HTERT RPE-1 (cell line): ENCODE measurements around the gene TNFAIP8L1.
"Not testable (repeated sequence)": the region's sequence is repeated elsewhere in the genome, so short reads cannot be mapped to it uniquely, and the experiment has no call there.

Source experiments
- in situ Hi-C: fragments of 300-500 bp; cut with MboI; formaldehyde crosslinking; loops from 4 replicates; pipeline ENCODE4 v1.14.3; 2020; ENCODE audit warnings: low sequenced_read_pairs

TNFAIP8L1 gene

DNA sequence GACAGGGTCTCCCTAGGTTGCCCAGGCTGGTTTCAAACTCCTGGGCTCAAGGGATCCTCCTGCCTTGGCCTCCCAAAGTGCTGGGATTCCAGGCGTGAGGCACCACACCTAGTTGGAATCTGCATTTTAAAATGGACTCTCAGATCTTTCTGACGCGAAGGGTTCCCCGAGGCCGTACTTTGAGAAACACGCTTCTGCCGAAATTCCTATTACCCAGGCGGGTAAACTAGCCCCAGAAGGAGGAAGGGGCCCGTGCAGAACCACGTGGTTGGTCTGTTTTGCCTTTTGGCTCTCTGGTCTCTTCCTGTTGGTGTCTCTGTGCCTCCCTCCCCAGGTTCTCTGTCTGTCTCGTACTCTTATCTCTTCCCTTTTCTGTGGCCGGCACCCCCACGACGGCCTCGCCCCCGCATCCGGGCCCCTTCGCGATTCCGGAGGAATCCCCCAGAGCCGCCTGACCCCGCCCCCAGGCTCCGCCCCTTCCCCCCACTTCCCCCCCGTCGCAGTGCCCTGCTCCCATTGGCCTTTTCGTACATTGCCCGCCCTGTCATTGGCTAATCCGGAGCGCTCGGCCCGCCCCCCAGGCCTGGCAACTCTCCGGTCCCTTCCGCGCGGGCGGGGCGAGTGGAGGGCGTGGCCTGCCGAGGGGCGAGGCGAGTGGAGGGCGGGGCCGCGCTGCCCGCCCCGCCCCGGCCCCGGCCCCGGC, at the start of gene TNFAIP8L1:
Gene TNFAIP8L1, plus strand, starts transcription at position 689 of the 703 bp plus-strand sequence. CDS start 12,354 bp downstream, outside the sequence.
- in situ Hi-C loops: no loop called here

DNA sequence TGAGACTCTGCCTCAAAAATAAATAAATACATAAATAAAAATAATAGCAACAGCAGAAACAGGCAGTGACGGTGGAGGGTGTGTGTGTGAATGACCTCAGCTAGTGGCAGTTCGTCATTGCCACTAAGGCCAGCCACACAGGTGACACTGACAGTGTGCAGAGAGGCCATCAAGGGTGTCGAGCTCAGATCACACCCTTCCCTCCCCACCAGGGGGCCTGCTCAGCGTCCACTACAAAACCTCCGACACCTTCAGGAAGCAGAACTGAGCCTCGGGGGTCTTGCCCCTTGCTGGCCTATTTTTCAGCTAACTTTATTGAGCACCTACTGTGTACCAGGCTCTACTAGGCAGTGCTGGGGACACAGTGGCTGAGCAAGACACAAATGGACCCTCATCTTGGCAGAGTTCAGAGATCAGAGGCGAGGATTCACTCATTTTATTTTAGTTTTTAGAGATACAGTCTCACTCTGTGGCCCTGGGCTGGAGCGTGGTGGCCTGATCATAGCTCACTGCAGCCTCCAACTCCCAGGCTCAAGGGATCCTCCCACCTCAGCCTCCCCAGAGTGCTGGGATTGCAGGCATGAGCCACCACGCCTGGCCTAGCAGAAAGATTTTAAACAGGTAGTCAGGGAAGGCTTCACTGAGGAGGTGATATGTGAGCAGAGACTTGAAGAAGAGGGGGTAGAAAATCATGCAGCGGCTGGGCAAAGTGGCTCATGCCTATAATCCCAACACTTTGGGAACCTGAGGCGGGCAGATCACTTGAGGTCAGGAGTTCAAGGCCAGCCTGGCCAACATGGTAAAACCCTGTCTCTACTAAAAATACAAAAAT, 49.5 kb upstream of the TNFAIP8L1 start:
- in situ Hi-C loops: no loop called here

DNA sequence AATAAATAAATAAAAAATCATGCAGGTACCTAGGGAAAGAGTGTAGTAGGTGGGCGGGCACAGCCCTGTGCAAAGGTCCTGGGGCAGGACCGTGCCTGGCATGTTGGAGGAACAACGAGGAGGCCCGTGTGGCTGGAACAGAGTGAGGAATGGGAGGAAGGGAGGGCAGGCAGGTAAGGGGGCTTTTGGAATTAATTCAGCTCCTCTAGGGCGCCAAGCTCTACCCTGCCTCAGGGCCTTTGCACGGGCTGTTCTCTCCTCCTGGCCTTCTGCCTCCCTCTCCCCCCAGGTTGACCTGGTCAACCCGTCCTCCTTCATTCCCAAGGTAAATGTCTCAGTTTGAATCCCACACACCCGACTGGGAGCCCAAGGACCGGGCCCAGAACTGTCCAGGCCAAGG, 48.8 kb upstream of the TNFAIP8L1 start:
- in situ Hi-C loops: no loop called here

DNA sequence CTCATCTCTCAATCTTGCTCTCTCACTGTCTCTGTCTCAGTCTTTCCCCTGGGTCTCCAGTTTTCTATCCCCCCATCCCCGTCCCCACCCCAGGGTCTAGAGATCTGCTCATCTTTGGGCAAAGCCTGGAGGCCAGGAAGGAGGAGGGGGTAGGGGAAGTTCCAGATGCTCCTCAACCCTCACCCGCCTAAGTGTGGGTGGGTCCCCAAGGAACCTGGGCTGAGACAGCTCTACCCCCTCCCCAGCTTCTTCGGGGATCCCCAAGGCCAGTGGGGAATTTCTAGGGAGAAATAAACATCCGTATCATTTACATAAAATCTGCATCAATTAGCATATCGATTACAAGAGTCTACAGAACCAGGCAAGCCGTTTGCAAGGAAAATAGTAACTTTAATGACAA, 48.0 kb upstream of the TNFAIP8L1 start:
- in situ Hi-C loops: no loop called here

DNA sequence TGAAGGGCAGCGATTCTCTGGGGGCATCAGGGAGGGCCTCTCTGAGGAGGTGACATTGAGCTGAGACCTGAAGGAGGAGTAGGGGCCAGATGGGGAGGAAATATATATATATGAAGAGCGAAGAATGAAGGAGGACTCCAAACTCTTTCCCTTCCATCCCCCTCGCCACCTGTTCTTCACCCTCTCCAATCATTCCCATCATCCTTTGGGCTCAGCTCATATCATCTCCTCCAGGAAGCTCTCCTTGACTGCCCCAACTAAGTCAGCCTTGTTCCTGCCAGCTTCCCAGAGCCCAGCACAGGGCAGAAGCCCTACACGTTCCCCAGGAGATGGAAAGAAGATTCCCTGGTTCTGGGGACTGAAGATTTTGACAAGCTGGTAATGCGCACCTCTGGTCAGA, 46.9 kb upstream of the TNFAIP8L1 start:
- in situ Hi-C loops: no loop called here

DNA sequence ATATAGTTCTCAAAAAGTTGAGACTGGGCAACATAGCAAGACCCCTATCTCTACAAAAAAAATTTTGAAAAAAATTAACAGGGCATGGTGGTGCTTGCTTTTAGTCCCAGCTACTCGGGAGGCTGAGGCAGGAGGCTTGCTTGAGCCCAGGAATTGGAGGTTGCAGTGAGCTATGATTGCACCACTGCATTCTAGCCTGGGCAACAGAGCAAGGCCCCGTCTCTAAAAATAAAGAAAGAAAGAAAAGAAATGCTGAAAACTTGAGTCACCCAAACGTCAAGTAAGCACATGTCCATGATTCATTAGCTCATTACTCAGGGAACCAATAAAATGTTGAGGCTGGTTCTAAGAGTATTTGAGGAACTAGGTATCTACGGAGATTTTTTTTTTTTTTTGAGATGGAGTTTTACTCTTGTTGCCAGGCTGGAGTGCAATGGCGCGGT, 45.9 kb upstream of the TNFAIP8L1 start:
- in situ Hi-C loops: no loop called here

DNA sequence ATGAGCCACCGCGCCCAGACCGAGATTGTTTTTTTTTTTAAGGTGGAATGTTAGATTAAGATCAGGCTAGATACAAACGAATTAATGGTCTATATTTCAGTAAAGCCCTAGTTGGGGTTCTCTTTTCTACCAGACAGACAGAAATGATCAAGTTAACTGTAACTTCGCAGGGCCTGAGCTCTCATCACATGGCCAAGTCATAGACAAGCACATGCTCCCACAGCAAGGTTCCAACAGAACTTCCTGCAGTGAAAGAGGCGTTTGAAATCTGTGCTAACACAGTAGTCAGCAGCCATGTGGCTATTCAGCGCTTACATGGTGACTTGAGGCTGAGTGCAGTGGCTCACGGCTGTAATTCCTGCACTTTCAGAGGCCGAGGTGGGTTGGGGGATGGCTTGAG, 45.1 kb upstream of the TNFAIP8L1 start:
- in situ Hi-C loops: no loop called here

DNA sequence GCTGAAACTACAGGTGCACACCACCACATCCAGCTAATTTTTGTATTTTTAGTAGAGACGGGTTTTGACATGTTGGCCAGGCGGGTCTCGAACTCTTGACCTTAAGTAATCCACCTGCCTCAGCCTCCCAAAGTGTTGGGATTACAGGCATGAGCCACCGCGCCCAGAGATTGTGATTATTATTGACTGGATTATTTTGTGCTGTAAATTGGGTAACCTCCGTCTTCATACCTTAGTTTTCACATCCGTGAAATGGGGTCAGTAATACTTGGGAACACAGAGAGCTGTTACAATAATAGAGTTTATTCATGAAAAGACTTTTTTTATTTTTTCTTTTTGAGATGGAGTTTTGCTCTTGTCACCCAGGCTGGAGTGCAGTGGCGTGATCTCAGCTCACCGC, 44.2 kb upstream of the TNFAIP8L1 start:
- in situ Hi-C loops: not testable (repeated sequence)

DNA sequence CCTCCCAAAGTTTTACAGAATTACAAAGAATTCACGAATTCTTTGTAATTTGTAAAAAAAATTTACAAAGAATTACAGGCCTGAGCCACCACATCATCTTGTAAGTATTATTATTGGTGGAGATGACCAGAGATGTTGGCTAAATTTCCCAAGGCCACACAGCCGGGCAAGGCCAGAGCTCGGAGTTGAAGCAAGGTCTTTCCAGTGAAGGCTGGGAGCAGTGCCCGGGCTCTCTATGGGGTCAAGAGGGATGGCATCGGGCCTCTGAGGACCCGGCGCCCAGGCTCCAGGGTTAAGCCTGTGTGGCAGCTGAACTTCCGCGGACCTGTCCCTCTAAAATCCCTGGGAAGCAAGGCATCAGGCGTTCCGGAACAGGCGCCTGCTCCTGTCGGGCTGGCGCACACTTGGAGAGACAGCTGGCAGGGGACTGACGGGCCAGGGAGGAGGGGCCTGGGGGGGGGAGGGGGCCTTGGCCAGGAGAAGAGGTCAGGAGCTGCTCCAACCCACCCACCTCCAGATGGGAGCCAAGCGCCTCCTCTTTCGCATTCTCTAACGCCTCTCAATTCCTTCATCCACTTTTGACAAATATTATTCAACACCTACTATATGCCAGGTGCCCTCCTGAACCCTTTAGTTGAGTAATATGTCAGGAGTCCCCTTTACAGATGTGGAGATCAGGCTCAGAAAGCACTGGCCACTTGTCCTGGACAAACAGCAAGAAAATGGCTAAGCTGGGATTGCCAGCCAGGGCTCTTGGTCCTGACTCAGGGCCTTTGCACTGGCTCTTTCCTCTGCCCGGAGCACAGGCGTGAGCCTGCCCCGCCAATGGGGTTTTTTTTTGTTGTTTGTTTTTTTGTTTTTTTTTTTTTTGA, 43.0 kb upstream of the TNFAIP8L1 start:
- in situ Hi-C loops: no loop called here

DNA sequence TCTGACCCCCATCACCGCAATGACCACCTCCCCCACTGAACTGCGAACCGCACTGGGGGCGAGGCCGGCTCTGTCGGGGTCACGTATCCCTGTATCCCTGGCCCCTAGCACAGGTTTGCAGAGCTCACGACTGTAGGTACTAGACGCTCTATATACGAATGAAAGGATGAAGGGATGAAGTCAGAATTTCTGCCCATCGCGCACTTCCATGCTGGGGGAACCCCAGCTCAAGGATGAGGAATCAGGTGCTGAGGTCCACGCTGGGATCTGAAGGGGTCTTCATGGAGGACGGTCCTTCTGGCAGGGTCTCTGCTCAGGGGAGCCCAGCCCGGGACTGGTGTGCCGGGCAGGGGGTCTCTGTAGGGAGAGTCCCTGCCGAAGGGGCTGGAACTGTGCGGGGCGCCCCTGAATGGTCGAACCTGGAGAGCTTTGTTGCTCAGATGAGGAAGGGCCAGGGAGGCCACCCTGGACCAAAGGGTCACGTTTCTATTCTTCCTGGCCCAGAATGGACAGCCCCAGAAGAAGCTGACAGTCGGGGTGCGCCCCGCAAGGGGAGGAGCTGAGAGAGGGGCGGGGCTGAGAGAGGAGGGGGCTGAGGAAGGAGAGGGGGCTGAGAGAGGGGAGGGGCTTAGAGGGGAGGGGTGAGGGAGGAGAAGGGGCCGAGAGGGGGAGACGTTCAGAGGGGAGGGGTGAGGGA, 41.9 kb upstream of the TNFAIP8L1 start:
- in situ Hi-C loops: no loop called here

DNA sequence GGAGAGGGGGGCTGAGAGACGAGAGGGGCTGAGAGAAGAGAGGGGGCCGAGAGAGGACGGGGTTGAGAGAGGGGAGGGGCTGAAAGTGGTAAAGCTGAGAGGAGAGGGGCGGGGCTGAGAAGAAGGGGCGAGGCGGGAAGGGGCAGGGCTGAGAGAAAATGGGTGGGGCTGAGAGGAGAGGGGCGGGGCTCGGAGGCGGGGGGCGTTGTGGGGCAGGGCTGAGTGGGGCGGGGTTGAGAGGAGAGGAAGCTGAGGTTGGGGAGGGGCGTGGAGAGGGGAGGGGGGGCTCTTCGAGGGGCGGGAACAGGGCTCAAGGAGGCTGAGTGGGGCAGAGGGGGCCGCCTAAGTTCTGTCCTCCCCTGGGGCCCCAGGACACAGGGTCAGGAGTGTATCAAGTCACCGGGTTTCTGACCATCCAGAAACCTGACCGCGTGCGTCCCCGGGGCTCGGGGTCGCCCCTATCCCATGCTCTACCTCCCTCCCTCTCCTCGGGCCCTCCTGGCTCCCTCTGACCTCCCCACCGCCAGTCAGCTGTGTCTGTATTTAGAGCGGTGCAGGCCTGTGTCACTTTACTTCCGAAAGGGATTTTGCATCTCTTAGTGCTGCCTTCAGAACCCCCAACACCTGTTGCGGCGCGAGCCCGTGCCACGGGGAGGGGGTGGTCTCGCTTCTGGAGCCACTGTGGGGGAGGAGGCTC, 41.2 kb upstream of the TNFAIP8L1 start:
- in situ Hi-C loops: no loop called here

DNA sequence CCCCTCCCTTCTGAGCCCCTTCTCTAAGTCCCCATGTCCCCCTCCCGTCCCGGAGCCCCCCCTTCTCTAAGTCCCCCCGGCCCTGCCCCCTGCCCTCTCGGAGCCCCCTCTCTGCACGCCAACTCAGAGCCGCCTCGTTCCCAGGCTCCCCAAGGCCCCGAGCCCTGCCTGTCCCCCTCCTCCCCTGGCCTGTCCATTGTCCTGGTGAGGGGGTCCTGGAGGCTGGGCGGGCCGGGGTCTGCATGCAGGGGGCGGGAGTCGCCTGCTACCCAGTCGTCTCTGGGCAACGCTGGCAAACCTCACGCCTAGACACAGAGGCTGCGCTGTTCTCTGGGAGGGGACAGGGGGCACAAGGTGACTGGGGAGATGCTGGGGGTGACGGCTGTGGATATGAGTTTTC, 40.6 kb upstream of the TNFAIP8L1 start:
- in situ Hi-C loops: no loop called here

DNA sequence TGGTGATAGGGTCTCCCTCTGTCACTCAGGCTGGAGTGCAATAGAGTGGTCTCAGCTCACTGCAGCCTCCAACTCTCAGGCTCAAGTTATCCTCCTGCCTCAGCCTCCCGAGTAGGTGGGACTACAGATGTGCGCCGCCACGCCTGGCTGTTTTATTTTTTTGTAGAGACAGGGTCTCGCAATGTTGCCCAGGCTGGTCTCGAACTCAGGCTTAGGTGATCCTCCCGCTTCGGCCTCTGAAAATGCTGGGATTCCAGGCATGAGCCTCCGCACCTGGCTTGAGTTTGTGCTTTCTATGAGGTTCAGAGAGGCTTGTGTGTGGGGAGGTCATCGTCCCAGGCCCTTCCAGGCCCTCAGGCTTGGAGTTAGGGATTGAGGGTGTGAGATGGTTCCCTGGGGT, 39.2 kb upstream of the TNFAIP8L1 start:
- in situ Hi-C loops: no loop called here

DNA sequence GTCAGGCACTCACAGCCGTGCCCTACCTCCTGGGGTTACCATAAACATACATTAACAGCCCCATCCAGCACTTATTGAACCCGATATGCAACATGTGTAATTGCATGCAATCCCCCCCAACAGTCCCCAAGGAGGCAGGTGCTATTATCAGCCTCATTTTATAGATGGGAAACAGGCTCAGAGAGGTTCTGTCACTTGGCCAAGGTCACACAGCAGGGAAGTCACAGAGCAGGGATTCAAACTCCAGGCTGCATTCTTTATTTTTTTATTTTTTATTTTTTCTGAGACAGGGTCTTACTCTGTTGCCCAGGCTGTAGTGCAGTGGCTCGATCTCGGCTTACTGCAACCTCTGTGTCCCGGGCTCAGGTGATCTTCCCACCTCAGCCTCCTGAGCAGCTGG, 38.4 kb upstream of the TNFAIP8L1 start:
- in situ Hi-C loops: no loop called here

DNA sequence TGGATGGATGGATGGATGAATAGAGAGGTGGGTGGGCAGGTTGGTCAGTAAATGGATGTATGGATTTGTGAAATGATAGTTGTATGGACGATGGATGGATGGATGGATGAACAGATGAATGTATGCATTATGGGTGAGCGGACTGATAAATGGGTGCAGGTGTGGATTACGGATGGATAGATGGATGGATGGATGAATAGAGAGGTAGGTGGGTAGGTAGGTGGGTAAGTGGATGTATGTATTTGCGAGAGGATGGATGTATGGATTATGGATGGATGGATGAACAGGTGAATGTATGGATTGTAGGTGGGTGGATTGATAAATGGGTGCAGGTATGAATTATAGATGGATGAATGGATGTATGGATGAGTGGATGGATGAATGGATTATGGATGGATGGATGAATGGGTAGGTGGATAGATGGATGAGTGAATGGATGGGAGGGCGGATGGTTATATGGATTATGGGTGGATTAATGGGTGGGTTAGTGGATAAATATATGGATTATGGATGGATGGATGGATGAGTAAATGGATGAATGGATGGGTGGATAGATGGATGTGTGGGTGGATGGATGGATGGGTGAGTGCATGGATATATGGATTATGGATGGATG, 37.0 kb upstream of the TNFAIP8L1 start:
- in situ Hi-C loops: no loop called here

DNA sequence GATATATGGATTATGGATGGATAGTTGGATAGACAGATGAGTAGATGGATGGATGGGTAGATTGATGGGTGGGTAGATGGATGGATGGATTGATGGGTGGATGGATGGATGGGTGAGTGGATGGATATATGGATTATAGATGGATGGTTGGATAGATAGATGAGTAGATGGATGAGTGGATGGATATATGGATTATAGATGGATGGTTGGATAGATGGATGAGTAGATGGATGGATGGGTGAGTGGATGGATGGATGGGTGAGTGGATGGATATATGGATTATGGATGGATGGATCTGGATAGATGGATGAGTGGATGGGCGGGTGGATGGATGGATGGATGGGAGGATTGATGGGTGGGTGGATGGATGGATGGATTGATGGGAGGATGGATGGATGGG, 36.4 kb upstream of the TNFAIP8L1 start:
- in situ Hi-C loops: no loop called here

DNA sequence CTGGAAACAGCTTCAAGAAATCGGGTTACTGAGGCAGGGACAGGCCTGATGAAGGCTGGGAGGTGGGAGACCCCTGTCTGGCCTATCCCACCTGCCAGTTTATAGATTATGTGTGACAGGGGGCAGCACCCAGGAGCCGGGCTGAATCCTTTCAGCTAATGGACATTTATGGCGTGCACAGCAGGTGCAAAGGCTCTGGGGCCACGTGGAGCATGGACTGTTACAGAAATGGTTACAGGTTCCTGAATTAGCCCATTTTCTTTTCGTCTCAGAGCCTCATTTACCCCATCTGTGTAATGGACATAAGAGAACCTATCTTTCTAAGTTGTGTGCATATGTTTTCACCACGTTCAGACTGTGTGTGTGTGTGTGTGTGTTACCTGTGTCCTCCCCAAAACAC, 34.4 kb upstream of the TNFAIP8L1 start:
- in situ Hi-C loops: no loop called here

DNA sequence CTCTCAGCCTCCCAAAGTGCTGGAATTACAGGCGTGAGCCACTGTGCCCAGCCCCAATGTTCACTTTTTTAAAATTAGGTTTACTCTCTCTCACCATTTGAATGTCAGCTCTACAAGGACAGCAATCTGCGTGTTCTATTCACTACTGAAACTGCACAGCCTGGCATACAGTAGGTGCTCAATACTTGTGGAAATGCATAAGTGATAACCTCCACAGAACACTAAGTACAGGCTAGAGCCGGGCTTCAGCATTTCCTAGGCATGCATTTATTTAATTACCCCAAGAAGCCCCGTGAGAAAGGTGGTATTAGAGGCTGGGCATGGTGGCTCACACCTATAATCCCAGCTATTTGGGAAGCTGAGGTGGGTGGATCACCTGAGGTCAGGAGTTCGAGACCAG, 33.1 kb upstream of the TNFAIP8L1 start:
- in situ Hi-C loops: no loop called here

DNA sequence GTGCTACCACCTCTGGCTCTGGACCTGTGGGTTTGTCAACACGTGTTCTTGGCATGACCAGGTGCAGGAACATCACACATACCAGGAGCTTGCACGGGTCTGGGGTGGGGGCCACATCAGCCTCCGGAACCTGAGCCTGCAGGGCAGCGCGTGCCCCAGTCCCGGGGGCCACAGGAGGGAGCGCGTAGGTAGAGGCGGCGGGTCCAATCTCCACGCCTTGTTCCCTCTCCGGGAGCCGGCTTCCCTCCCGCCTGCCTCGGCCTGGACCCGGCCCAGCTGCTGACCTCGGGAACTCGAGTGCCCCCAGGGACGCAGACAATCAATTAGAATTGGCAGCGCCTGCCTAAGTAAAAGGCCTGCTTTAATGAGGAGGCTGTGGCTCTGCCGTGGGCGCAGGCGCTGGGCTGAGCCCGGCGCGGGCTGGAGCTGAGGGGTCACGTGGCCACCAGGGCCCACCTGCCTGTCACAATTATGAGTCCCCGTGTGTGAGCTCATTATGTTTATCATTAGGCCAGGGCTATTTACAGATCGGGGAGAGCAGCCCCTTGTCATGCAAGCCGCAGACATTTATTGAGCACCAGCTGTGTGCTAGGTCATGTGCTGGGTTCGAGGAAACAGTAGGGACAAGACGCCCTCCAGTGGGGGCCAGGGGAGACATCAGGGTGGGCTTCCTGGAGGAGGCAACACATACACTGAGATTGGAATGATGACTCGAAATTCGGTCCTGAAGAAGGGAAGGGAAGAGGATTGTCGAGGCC, 32.2 kb upstream of the TNFAIP8L1 start:
- in situ Hi-C loops: no loop called here
